ENCODE measurements around the gene SLAMF7.
"Not testable (repeated sequence)": the region's sequence is repeated elsewhere in the genome, so short reads cannot be mapped to it uniquely, and the experiment has no call there.

Gene SLAMF7

GRCh38 chr1:160739098-160739511 lies at the start of gene SLAMF7:
SLAMF7 (plus strand) TSS chr1:160739247; CDS start chr1:160739302, 55 bp downstream.
- DNase-seq = no peak

DNA sequence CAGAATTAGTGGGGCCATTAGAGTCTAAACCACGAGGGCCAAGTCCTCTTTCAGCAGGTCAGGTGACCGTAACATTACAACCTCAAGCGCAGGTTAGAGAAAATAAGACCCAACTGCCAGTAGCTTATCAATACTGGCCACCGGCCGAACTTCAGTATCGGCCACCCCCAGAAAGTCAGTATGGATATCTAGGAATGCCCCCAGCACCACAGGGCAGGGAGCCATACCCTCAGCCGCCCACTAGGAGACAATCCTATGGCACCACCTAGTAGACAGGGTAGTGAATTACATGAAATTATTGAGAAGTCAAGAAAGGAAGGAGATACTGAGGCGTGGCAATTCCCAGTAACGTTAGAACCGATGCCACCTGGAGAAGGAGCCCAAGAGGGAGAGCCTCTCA lies 46.7 kb upstream of the SLAMF7 start:
- DNase-seq = not testable (repeated sequence)

GRCh38 chr1:160702100-160702499 lies 36.9 kb upstream of the SLAMF7 start:
- no peak for DNase-seq

- DNase-seq = peak; percentile 55
Observed at GRCh38 chr1:160704250-160704649, 34.8 kb upstream of the SLAMF7 start.

- DNase-seq = peak; percentile 13
Observed at GRCh38 chr1:160705212-160705621, 33.8 kb upstream of the SLAMF7 start.

DNA sequence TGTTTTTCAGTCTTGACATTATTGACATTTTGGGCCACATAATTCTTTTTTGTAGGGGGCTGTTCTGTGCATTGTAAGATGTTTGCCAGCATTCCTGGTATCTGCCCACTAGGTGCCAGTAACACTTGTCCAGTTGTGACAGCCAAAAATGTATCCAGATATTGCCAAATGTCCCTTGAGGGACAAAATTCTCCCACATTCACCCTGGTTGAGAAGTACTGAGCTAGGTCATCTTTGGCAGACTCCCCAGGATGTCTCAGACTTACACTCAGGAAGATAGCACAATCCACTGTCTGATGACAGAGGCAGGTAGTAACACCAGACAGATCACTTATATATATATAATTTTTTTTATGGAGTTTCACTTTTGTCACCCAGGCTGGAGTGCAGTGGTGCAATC lies 33.3 kb upstream of the SLAMF7 start:
- DNase-seq = no peak

DNA sequence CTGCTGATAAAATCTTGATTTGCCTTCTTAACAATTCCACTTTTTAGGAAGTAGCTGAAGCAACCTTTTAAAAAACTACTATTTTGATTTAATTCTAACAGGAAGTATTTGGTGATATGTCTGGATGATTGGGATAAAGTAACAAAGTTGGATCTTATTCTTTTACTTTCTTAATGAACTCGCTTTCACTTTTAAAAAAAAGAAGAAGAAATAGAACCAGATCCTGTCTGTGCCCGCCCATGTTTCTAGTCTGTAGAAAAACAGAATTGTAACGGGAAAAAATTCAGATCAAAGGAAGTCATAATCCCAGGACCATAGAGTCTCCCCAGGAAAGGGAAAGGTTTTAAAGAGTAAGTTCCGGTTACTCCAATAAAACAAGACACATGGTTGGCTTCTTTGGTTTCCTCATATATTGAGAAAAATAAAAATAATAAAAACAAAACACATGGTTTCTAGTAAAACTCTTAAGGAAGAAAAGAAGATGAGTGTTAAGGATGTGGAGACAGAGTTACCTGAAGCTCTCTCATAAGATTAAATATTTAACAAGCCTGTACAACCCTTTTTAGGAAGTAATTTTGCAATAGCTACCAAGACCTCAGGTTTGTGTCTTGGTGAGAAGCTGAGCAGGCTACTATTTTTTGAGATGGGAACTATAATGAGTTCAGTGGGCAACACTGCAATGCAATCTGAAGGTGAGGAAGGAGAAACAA lies 32.4 kb upstream of the SLAMF7 start:
- DNase-seq = no peak

DNA sequence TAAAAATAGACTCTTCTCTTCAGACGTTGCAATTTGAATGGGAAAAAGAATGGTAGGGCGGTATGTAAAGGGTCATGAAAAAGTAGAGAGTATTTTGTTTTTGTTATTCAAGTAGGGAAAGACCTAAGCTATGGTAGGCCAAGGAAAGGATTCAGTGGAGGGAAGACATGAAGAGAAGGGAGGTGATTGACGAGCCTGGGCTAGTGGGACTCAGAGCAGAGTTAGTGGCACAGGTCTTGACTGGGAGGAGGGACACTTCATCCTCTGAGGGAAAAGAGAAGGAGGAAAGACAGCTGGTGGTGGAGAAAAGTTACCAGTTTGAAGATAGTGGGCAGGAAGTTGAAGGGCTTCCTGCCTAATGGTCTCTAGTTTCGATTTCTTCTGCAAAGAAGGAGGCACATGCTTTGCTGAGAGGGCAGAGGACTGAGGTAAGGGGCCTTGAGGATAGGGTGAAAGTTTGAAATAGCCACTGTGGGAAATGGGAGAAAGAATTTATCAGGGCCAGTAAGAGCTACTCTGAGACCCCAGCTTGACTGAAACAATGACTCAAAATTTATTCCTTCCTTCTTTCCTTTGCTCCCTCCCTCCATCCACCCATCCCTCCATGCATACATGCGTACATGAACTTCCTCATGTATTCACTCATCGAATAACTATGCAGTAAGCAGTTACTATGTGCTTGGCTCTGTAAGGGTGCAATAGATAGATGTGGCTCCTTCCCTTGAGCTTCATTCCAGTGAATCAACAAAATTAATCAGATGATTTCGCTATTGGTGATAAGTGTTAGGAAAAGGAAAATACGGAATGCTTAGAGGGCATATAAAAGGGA lies 31.6 kb upstream of the SLAMF7 start:
- DNase-seq = no peak

GRCh38 chr1:160708118-160708517 lies 30.9 kb upstream of the SLAMF7 start:
- peak; percentile 67 for DNase-seq

DNA sequence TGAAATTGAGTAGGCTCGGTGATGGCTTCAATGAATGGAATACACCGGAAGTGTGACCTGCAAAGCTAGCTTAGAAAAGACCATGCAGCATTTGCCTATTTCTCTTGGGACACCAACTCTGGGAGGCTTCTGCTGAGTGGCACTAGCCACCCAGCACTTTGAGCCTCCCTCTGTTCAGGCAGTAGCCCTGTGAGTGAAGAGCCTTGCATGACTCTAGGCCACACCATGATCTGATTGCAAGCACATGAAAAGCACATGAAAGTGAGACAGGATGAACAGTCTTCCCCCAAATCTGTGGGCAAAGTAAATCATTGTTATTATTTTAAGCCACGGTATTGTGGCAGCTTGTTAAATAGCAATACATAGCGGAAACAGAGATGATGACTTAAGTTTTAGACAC lies 30.2 kb upstream of the SLAMF7 start:
- no peak for DNase-seq

GRCh38 chr1:160709715-160710114 lies 29.3 kb upstream of the SLAMF7 start:
- no peak for DNase-seq

GRCh38 chr1:160710517-160711252 lies 28.4 kb upstream of the SLAMF7 start:
- no peak for DNase-seq

GRCh38 chr1:160711276-160711601 lies 27.8 kb upstream of the SLAMF7 start:
- DNase-seq = no peak

- peak; percentile 63 for DNase-seq
Observed at GRCh38 chr1:160711602-160712311, 27.3 kb upstream of the SLAMF7 start, which contains the start of gene CD48. CD48 (minus strand) TSS chr1:160711822; CDS start chr1:160711763, 59 bp downstream.

DNA sequence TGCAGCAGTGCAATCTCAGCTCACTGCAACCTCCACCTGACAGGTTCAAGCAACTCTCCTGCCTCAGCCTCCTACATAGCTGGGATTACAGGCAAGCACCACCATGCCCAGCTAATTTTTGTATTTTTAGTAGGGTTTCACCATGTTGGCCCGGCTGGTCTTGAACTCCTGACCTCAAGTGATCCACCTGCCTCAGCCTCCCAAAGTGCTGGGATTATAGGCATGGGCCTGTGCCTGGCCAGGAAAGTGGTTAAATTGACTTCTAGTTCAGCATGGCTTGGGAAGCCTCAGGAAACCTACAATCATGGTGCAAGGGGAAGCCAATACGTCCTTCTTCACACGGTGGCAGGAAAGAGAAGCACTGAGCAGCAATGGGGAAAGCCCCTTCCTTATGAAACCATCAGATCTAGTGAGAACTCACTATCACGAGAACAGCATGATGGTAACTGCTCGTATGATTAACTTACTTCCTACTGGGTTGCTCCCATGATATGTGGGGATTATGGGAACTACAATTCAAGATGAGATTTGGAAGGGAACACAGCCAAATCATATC lies 26.4 kb upstream of the SLAMF7 start:
- DNase-seq = peak; percentile 29

GRCh38 chr1:160713161-160713560 lies 25.9 kb upstream of the SLAMF7 start:
- DNase-seq = no peak

- DNase-seq = not testable (repeated sequence)
Observed at GRCh38 chr1:160714034-160714648, 24.9 kb upstream of the SLAMF7 start.

DNA sequence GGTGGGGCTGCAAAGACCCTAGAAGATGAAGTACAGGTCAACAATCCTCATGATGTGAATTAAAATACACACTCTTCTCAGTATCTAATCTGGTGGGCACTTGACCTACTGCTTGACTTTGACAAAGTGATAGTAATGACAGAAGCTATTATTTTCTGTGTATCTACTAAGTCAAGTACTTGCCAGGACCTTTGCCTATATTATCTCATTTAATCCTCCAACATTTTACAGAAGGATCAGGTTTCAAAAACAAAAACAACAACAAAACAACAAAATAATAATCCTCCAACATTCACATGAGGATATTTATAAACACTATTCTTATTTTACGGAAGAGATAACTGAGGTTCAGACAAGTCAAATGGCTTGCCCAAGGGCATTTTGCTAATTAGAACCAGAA lies 23.0 kb upstream of the SLAMF7 start:
- no peak for DNase-seq

GRCh38 chr1:160717306-160717705 lies 21.7 kb upstream of the SLAMF7 start:
- no peak for DNase-seq

GRCh38 chr1:160718210-160718609 lies 20.8 kb upstream of the SLAMF7 start:
- DNase-seq = no peak

DNA sequence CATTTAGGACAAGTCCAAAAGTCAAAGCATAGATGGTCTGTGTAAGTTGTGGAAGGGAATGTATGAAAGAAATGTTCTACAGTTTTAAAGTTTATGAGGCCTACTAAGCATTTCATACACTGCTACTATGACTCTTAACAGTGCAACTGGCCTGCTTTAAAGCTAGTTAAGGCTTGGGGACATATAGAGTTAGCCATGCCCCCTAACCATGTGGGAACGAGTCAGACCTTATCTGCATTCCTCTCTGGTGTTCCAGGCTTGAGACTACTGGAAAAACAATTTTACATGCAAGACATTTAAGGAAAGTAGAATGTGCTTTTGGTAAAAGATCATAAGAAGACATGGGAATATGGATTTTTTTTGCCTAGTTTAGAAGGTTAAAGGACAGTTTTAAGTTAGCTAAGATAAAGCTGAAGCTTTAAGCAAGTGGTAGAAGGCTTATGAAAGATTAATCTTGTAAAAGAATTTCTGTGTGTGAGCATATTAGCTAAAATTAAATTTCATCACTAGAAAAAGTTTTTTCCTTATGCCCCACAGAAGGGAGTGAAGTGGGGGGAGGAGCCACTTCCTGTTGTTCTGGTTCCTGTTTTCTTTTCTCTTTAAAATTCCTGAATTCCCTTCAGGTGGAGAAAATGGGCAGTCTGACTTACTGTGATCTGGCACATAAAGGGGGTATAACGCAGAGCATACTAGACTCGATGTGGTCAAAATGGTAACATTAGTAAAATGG lies 18.5 kb upstream of the SLAMF7 start:
- DNase-seq = no peak

Measured in GF-D8 (cell line).